Testis (tissue), 3 donors: Measurements from ENCODE around the gene ELK4. TPM values are rescaled to one million over a fixed set of nuclear protein-coding genes. Genes with fewer than 3 reads are reported as not detected.

ENCODE experiments used
- DNase-seq: peaks from one replicate; pipeline ENCODE4 v3.0.0-alpha.2; 2019
- H3K27ac ChIP-seq, 2 donors: fragments of 200-600 bp; sonication (generic); one replicate each; pipeline ENCODE4 v1.5.1; 2019
- H3K27me3 ChIP-seq: fragments of 200-600 bp; sonication (generic); one replicate; pipeline ENCODE4 v1.5.1; 2019
- H3K36me3 ChIP-seq: fragments of 200-600 bp; sonication (generic); one replicate; pipeline ENCODE4 v1.5.1; 2017; ENCODE audit warnings: low read depth; ENCODE audit errors: missing control alignments
- H3K4me1 ChIP-seq: fragments of 200-600 bp; sonication (generic); one replicate; pipeline ENCODE4 v1.5.1; 2019
- H3K4me3 ChIP-seq, 2 donors: fragments of 200-600 bp; sonication (generic); one replicate each; pipeline ENCODE4 v1.5.1; 2017 to 2019
- H3K9me3 ChIP-seq: fragments of 200-600 bp; sonication (generic); one replicate; pipeline ENCODE4 v1.5.1; 2017
- POLR2A ChIP-seq: fragments of 450-650 bp; IDR thresholded peaks from one replicate; pipeline ENCODE4 v1.6.1; 2017; ENCODE audit warnings: antibody characterized with exemption, mild to moderate bottlenecking, moderate library complexity
- WGBS, 2 donors: methylation state at CpG; one replicate each; pipeline ENCODE4 v1.1.5; 2018; 5-methylcytosine and 5-hydroxymethylcytosine counted together
- intact Hi-C: fragments of 100-400 bp; cut with DNase I; formaldehyde crosslinking; loops from one replicate; pipeline ENCODE4 v1.15.1; 2023; ENCODE audit warnings: low total_unique reads
- polyA plus RNA-seq: library from polyadenylated mRNA; stranded (reverse); fragments of 350-450 nt; fragmentation: Illumina TruSeq; extraction: RNeasy Lipid Tissue Mini Kit (QIAGEN cat#74804); gene quantifications from one replicate; pipeline ENCODE4 v1.2.3, GENCODE V29; 2014; ENCODE audit warnings: low read depth, low replicate concordance; ENCODE audit not compliant: insufficient read depth
- total RNA-seq, 2 donors: library from RNA; depleted of rRNA; stranded (reverse); fragments of >200 nt; gene quantifications; one replicate each; pipeline ENCODE4 v1.2.3, GENCODE V29; 2016
- TF ChIP-seq, protein P1 (sequence below), 3 experiments: fragments of 450-650 bp in 2 of 3; fragments of 200-600 bp in 1 of 3; sonication (generic) in 1 of 3; IDR thresholded peaks; one replicate each; pipeline ENCODE4 v1.5.1; 2016 to 2019; ENCODE audit warnings: antibody characterized with exemption in 3 of 3, mild to moderate bottlenecking in 2 of 3, moderate library complexity in 1 of 3

The ELK4 gene
- total and polyA plus RNA-seq, 3 donors from 2014 or later, result 20.4 to 25.4 (median 20.5) TPM

DNA sequence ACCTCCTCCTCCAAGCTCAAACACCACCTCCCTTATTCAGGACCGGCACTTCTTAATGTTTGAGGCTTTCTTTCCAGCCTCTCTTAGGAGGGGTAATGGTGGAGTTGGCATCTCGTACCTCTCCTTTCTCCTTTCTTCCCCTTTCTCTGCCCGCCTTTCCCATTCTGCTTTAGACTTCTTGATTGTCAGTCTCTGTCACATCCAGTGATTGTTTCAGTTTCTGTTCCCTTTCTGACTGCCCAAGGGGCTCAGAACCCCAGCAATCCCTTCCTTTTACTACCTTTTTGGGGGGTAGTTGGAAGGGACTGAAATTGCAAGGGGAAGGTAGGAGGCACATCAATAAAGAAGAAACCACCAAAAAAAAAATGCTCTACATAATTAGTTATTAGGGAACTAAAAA, 5.6 kb downstream of the ELK4 start:
- peaks cover 12% of the 10 kb centered on the region for H3K4me1 ChIP-seq
- intact Hi-C loops, result no loop called here
- H3K36me3 ChIP-seq, result no peaks in the 10 kb centered on the region
- no peaks in the 10 kb centered on the region for H3K27me3 ChIP-seq
- no peaks in the 10 kb centered on the region for H3K9me3 ChIP-seq
- DNase-seq, result no peak
- H3K27ac ChIP-seq, result no peak overlapping the region
- H3K4me3 ChIP-seq, result no peak overlapping the region
- TF ChIP-seq, protein P1, sequence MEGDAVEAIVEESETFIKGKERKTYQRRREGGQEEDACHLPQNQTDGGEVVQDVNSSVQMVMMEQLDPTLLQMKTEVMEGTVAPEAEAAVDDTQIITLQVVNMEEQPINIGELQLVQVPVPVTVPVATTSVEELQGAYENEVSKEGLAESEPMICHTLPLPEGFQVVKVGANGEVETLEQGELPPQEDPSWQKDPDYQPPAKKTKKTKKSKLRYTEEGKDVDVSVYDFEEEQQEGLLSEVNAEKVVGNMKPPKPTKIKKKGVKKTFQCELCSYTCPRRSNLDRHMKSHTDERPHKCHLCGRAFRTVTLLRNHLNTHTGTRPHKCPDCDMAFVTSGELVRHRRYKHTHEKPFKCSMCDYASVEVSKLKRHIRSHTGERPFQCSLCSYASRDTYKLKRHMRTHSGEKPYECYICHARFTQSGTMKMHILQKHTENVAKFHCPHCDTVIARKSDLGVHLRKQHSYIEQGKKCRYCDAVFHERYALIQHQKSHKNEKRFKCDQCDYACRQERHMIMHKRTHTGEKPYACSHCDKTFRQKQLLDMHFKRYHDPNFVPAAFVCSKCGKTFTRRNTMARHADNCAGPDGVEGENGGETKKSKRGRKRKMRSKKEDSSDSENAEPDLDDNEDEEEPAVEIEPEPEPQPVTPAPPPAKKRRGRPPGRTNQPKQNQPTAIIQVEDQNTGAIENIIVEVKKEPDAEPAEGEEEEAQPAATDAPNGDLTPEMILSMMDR (IDR thresholded peaks at IDR 0.05), result no peak
- TF ChIP-seq POLR2A, result no peak
- WGBS, 2 donors, result 79 to 90% methylated on average over 3 of the region's 3 CpGs

DNA sequence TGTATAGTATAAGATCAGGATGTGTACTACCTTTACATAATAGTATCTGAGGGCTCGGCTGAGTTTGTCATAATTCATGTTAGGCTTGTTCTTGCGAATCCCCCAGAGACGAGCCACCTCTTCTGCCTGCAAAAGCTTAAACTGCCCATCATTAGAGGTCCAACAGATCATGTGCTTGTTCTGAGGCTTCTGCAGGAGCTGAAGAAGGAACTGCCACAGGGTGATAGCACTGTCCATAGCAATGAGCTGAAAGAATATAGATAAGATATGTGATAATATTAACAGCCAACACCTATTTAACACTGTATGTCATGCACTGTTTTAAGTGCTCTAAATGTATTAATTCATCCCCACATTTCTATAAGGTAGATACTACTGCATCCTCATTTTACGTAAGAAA, 8.2 kb downstream of the ELK4 start:
- no peaks in the 10 kb centered on the region for H3K4me1 ChIP-seq
- H3K9me3 ChIP-seq, result no peaks in the 10 kb centered on the region
- no peaks in the 10 kb centered on the region for H3K36me3 ChIP-seq
- 83 to 89% methylated on average over 4 of the region's 4 CpGs for WGBS, 2 donors
- H3K27me3 ChIP-seq, result no peaks in the 10 kb centered on the region
- no peak overlapping the region for H3K27ac ChIP-seq
- no peak for DNase-seq
- TF ChIP-seq POLR2A, result no peak
- TF ChIP-seq, protein P1 (IDR thresholded peaks at IDR 0.05), result no peak
- intact Hi-C loops, result no loop called here
- no peak overlapping the region for H3K4me3 ChIP-seq

DNA sequence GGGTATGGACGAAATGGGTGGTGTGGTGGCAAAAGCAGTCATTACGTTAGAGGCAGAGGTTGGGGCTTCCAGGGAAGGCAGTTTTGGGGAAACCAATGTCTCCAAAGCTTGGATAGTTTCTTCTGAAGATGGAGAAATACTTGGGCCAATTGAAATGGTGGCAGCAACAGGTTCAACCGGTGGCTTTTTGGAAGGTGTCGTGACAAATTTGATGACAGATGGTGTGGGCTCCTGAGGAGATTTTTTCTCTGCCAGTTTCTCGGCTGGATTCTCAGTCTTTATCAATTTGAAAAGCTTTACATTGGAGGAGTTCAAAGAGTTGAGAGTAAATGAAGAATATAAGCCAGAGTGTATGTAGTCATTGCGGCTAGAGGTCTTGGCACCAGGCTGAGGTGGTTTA, 11.5 kb downstream of the ELK4 start:
- intact Hi-C loops, result no loop called here
- Histone ChIP-seq H3K4me3 (no peak overlapping the region), H3K9me3 (no peaks in the 10 kb centered on the region), H3K27ac (no peak overlapping the region), H3K4me1 (no peaks in the 10 kb centered on the region), H3K36me3 (no peaks in the 10 kb centered on the region), H3K27me3 (no peaks in the 10 kb centered on the region)
- no peak for TF ChIP-seq POLR2A
- 90 to 93% methylated on average over 6 of the region's 6 CpGs for WGBS, 2 donors
- DNase-seq, result no peak

DNA sequence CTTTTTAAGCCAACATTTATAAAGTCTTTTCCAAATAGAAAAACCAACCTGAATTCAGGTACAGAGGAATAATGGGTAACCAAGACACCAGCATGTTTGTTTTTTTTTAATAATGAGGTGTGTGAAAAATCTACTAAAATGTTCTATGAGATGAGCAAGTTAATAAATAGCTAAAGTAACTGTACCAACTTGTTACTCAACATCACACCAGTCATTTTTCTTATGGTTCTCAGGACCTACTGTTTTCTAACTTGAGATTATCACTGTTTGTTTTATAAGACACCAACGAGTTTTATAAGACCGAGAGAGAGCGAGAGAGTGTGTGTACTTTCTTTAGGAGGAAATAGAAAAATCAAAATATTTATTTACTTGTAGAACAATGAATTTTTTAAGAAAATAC, 12.4 kb downstream of the ELK4 start:
- DNase-seq, result no peak
- intact Hi-C loops, result no loop called here
- Histone ChIP-seq H3K9me3 (no peaks in the 10 kb centered on the region), H3K4me1 (no peaks in the 10 kb centered on the region), H3K27ac (no peak overlapping the region), H3K4me3 (no peak overlapping the region), H3K27me3 (no peaks in the 10 kb centered on the region), H3K36me3 (no peaks in the 10 kb centered on the region)
- 89 to 94% methylated on average over 3 of the region's 3 CpGs for WGBS, 2 donors
- no peak for TF ChIP-seq POLR2A
- TF ChIP-seq, protein P1 (IDR thresholded peaks at IDR 0.05), result no peak

DNA sequence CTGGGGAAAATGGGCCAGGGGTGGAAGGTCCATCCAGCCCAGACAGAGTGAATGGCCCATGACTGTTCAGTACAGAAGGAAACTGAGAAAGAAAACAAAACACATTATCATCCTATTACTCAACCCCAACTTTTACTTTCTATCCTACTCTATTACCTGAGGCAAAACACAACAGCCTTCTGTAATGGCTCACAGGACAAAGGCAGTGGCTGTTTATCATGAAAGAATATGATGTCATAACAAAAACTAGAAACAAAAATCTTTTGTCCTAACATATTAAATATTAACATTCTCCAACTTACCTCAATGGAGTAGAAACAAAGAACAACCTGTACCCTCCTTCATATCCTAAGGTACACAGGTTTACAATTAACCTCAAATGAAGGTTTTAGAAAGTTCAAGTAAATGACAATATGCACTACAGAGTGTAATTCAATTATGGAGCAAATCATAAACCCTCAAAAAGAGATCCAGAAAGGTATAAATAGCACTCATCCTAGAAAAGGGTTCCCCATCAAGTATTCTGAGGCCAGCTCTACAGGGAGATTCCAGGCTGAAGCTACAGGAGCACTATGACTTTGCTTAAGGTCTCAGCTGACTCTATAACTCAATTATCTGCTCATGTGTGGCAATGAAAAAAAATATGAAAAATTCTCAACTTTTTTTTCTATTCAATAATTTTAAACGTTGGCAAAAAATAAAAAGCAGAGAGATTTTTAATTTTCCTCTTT, 15.1 kb downstream of the ELK4 start:
- H3K9me3 ChIP-seq, result no peaks in the 10 kb centered on the region
- intact Hi-C loops, result no loop called here
- TF ChIP-seq, protein P1 (IDR thresholded peaks at IDR 0.05), result no peak
- TF ChIP-seq POLR2A, result no peak
- no peak for DNase-seq
- WGBS, 2 donors, result 80 to 85% methylated on average over 1 of the region's 1 CpG
- H3K27me3 ChIP-seq, result no peaks in the 10 kb centered on the region
- H3K36me3 ChIP-seq, result no peaks in the 10 kb centered on the region
- no peak overlapping the region for H3K27ac ChIP-seq
- H3K4me1 ChIP-seq, result no peaks in the 10 kb centered on the region
- no peak overlapping the region for H3K4me3 ChIP-seq
